HG02943 (cell line): Measurements from ENCODE around the gene TYW5.

ENCODE experiments used
- ATAC-seq: cut with Tn5 transposase; IDR thresholded peaks from one replicate; pipeline ENCODE4 v1.9.1; 2021; ENCODE audit warnings: mild to moderate bottlenecking, low read depth, moderate library complexity; ENCODE audit not compliant: unreplicated experiment

TYW5 gene, protein sequence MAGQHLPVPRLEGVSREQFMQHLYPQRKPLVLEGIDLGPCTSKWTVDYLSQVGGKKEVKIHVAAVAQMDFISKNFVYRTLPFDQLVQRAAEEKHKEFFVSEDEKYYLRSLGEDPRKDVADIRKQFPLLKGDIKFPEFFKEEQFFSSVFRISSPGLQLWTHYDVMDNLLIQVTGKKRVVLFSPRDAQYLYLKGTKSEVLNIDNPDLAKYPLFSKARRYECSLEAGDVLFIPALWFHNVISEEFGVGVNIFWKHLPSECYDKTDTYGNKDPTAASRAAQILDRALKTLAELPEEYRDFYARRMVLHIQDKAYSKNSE

GRCh38 chr2:199955339-199956061 lies at the start of gene TYW5, which contains the start of gene MAIP1:
TYW5 (minus strand) TSS chr2:199955491; CDS start chr2:199955470, 21 bp downstream.
MAIP1 (plus strand) TSS chr2:199955582; CDS start chr2:199955799, 217 bp downstream.
- peak; percentile 77 for ATAC-seq

DNA sequence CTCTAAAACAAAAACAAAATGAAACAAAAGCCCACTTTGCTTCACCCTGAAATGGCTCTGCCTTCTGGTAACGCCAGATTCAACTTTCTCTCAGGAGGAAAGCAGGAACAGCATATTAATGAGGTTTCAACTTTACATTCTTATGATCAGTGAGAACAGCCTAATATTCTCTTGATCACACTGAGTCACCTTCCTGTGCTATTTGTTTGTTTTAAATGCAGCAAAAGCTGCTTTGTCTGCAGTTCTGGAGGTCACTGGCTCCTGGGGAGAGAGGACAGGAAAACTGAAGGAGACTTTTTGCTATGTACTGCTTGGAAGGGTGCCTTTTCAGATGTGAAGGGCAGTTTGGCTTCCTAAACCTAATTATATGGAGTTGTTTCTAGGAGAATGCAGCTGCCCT lies 48.2 kb upstream of the TYW5 start:
- ATAC-seq = no peak

- no peak for ATAC-seq
Measured at GRCh38 chr2:200000444-200001163, 45.3 kb upstream of the TYW5 start.

GRCh38 chr2:199999166-199999565 lies 43.9 kb upstream of the TYW5 start:
- ATAC-seq = no peak

- ATAC-seq = no peak
Measured at GRCh38 chr2:199997296-199997695, 42.0 kb upstream of the TYW5 start.

- ATAC-seq = no peak
Measured at GRCh38 chr2:199994896-199995295, 39.6 kb upstream of the TYW5 start.

DNA sequence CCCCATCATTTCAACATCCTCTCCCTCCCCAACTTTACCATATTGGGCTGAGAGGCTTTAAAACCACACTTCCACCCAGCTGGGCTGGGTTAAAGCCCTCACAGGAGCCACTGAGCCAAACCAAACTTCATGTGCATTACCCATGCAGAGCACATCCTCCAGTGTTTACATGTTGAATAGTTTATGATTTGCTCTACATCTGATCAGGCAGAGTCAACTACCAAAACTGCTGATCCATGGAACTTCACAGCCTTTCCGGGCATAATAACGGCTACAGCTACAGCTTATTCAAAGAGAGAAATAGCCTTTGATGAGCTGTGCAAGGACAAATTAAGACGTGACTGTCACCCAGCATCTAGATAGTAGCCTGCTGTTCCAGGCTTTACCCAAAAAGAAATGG lies 39.1 kb upstream of the TYW5 start:
- no peak for ATAC-seq

- ATAC-seq = no peak
Measured at GRCh38 chr2:199992296-199992695, 37.0 kb upstream of the TYW5 start.

GRCh38 chr2:199991691-199992090 lies 36.4 kb upstream of the TYW5 start:
- ATAC-seq = no peak

GRCh38 chr2:199989822-199990221 lies 34.5 kb upstream of the TYW5 start:
- ATAC-seq = no peak

- no peak for ATAC-seq
Measured at GRCh38 chr2:199988151-199988550, 32.9 kb upstream of the TYW5 start.

DNA sequence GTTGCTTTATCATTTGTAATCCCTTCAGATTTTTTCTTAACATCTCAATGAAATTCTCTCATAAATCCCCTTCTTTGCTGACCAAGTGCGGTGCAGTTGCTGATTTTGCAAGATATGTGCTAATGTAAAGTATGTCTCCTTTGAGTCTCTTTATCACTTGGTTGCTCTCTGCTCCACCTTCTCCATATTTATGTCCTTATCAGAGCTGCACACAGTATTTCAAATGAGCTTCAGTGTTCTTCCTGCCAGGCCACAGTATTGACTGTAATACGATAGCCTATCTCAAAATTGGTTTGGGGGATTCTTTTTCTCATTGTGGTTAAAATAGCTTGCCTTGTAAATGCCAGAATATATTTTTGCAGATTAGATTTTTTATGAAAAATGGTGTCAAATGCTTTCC lies 32.3 kb upstream of the TYW5 start:
- no peak for ATAC-seq

GRCh38 chr2:199985625-199986207 lies 30.4 kb upstream of the TYW5 start:
- peak; percentile 69 for ATAC-seq

DNA sequence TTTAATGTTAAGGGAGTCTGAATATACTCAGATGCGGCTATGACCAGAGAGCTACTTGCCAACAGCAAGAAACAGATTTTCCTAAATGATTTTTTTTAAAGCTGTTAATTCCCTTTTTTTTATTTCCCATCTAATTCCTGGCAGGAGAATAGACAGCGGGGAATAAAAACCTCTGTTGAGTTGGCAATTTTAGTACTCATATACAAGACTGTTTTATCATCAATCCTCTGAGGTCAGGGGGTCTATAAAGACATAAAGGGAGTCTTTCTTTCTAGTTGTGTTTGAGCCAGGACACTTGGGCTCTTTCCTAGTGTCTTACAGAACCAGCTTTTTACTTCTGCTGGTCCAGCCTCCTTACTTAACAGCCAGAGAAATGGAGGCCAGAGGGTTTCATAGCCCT lies 29.5 kb upstream of the TYW5 start:
- no peak for ATAC-seq

DNA sequence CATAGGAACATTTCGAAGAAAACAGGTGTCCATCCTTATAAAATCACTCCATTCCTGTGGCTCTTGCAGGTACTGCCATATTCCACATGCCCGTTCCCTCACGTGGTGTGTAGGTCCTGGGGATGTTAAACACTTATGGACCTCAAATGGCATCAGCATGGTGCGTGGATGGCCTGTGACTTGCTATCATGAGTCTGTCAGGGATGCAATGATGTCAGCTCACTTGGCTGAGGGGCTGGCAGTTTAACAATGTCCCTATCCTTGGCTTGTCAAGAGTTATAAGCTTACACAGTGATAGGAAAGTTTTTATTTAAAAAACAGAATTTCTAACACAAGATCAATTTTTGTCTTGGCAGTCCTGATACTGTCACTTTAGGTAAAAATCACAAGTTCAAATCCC lies 28.9 kb upstream of the TYW5 start:
- no peak for ATAC-seq

DNA sequence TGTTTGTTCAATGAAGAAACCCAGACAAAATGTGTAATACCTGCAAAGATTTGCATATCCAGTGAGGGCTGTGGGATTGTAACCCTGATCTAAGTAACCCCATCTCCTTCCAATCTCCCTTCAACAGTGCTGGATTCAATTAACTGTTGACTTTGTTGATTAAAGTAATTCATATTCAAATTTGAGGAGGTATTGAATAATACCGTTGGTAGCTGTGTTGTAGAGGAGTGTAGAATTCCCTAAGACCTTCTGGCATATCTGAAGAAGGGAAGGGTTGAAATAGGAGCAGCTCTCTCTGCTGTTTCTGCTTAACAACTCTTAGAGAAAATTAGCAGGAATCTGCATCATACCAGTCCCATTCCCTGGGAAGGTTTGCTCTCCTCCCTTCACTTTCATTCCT lies 28.2 kb upstream of the TYW5 start:
- no peak for ATAC-seq

DNA sequence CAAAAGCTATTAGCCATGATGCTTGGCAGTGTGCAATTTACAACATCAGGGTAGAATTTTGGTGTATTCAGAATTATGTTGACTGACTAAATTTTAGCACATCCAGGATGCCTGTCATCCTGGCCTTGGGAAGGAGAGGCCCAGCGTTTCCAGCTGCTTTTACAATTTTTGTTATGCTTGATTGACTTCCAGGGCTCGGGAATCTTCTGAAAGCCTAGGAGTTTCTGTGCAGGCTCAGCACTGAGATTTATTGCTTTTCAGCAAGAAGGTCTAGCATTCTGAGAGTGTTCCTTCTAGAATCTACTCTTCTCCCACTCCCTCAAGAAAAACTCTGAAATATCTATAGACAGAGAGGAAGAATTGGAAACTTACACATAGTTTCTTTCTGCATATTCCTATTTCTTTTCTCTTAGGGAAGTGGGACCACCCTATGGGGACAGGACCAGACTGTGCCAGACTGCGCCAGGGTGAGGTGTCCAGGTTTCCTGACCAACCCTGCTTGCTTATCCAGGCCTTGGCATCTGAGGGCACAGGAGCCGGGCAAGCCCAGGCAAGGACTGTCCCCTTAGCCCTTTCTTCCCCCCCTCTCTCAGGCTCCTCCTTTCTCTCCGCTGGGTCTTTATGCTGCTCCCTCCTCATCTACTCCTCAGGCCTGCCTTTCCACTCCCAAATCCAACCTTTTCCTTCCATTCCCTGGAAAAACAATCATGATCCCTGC lies 27.0 kb upstream of the TYW5 start:
- ATAC-seq = no peak

- ATAC-seq = no peak
Measured at GRCh38 chr2:199979832-199980628, 24.7 kb upstream of the TYW5 start.

DNA sequence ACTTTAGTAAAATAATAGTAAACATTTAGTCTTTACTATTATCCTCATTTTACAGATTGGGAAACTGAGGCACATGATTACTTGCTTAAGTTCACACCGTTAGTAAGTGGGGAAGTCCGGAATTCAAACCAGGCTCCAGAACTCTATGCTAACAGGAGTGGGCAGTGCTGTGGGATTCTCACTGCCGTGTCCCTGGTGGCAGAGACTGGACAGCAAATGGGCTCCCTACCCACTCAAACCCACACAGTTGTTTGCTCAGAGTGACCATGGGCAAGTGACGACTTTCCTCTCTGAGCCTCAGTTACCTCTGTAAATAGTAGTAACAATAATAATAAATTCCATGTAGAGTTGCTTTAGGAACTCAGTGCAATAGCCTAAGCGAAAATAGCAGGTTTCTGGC lies 24.1 kb upstream of the TYW5 start:
- no peak for ATAC-seq
